ENCODE results near the gene KLHL22. TPM values are rescaled to one million over a fixed set of nuclear protein-coding genes. Genes with fewer than 3 reads are reported as not detected.
"Not testable (repeated sequence)": the region's sequence is repeated elsewhere in the genome, so short reads cannot be mapped to it uniquely, and the experiment has no call there.

Gene KLHL22
- total RNA-seq, 4 donors from 2014 or later = 24.1 to 32.2 (median 28.4) TPM

DNA sequence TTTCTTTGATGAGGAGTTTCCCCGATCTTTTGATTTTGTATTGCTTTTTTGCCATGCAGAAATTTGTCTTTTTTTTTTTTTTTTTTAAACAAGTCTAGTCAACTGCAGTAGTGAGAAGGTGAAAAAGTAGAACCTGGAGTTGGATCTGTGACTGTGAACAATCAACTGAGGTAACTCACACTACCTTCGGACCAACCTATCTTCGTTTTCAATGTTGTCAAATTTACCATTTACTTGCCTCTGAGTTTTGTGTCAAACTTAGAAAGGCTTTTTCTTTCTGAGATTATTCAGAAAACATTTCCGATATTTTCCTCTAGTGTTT, 20.5 kb downstream of the KLHL22 start:
- no peak for TF ChIP-seq POLR2A (IDR thresholded peaks at IDR 0.05)
- TF ChIP-seq, protein P1, sequence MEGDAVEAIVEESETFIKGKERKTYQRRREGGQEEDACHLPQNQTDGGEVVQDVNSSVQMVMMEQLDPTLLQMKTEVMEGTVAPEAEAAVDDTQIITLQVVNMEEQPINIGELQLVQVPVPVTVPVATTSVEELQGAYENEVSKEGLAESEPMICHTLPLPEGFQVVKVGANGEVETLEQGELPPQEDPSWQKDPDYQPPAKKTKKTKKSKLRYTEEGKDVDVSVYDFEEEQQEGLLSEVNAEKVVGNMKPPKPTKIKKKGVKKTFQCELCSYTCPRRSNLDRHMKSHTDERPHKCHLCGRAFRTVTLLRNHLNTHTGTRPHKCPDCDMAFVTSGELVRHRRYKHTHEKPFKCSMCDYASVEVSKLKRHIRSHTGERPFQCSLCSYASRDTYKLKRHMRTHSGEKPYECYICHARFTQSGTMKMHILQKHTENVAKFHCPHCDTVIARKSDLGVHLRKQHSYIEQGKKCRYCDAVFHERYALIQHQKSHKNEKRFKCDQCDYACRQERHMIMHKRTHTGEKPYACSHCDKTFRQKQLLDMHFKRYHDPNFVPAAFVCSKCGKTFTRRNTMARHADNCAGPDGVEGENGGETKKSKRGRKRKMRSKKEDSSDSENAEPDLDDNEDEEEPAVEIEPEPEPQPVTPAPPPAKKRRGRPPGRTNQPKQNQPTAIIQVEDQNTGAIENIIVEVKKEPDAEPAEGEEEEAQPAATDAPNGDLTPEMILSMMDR (IDR thresholded peaks at IDR 0.05 in 4 of 5, conservative IDR thresholded peaks at IDR 0.05 in 1 of 5) = no peak
- H3K4me1 ChIP-seq = no peaks in the 10 kb centered on the region
- H3K9me3 ChIP-seq = no peaks in the 10 kb centered on the region
- DNase-seq = no peak
- H3K4me3 ChIP-seq = no peak overlapping the region
- H3K27ac ChIP-seq = no peak overlapping the region
- in situ Hi-C loops (cut with MboI; ENCODE audit: low sequenced_read_pairs in 4 of 4) = no loop called here
- H3K36me3 ChIP-seq = no peaks in the 10 kb centered on the region
- intact Hi-C loops (cut with DNase I; ENCODE audit: low total_unique reads) = no loop called here
- H3K27me3 ChIP-seq = no peaks in the 10 kb centered on the region
- ATAC-seq = no peak

- Histone ChIP-seq H3K36me3 (peaks cover 0 to 4% of the 10 kb centered on the region in 2 donors), H3K27me3 (no peaks in the 10 kb centered on the region), H3K27ac (no peak overlapping the region), H3K9me3 (no peaks in the 10 kb centered on the region), H3K4me3 (no peak overlapping the region), H3K4me1 (no peaks in the 10 kb centered on the region)
- TF ChIP-seq POLR2A (IDR thresholded peaks at IDR 0.05) = no peak
- TF ChIP-seq, protein P1 (IDR thresholded peaks at IDR 0.05 in 4 of 5, conservative IDR thresholded peaks at IDR 0.05 in 1 of 5) = no peak
- in situ Hi-C loops (cut with MboI; ENCODE audit: low sequenced_read_pairs in 4 of 4) = loop anchor here in 1 of 4 donors (25.0 kb wide), 1 partner anchor 214 kb away; no protein-coding TSS in a partner anchor
- intact Hi-C loops (cut with DNase I; ENCODE audit: low total_unique reads) = no loop called here
- ATAC-seq = no peak
- DNase-seq = no peak
Observed at GRCh38 chr22:20472629-20473442, 22.8 kb downstream of the KLHL22 start.

GRCh38 chr22:20471126-20471833, 24.3 kb downstream of the KLHL22 start:
- H3K36me3 ChIP-seq = peaks cover 0 to 4% of the 10 kb centered on the region in 2 donors
- H3K9me3 ChIP-seq = no peaks in the 10 kb centered on the region
- DNase-seq (no peak), ATAC-seq (no peak)
- no peaks in the 10 kb centered on the region for H3K4me1 ChIP-seq
- H3K4me3 ChIP-seq = no peak overlapping the region
- no peak for TF ChIP-seq POLR2A (IDR thresholded peaks at IDR 0.05)
- intact Hi-C loops (cut with DNase I; ENCODE audit: low total_unique reads) (no loop called here), in situ Hi-C loops (cut with MboI; ENCODE audit: low sequenced_read_pairs in 4 of 4) (loop anchor here in 1 of 4 donors (25.0 kb wide), 1 partner anchor 216 kb away; no protein-coding TSS in a partner anchor)
- no peaks in the 10 kb centered on the region for H3K27me3 ChIP-seq
- H3K27ac ChIP-seq = no peak overlapping the region

- H3K27ac ChIP-seq; DNase-seq; H3K4me3 ChIP-seq; ATAC-seq; intact Hi-C loops (cut with DNase I; ENCODE audit: low total_unique reads); H3K9me3 ChIP-seq; H3K36me3 ChIP-seq; H3K4me1 ChIP-seq; H3K27me3 ChIP-seq: not testable (repeated sequence)
- in situ Hi-C loops (cut with MboI; ENCODE audit: low sequenced_read_pairs in 4 of 4) = loop anchor here in 1 of 4 donors (25.0 kb wide), 1 partner anchor 217 kb away; no protein-coding TSS in a partner anchor
Observed at GRCh38 chr22:20470525-20470924, 25.1 kb downstream of the KLHL22 start.

- peaks cover 0 to 13% of the 10 kb centered on the region in 2 donors for H3K36me3 ChIP-seq
- no peaks in the 10 kb centered on the region for H3K4me1 ChIP-seq
- H3K27ac ChIP-seq = no peak overlapping the region
- intact Hi-C loops (cut with DNase I; ENCODE audit: low total_unique reads) = no loop called here
- no peak for DNase-seq
- no peaks in the 10 kb centered on the region for H3K9me3 ChIP-seq
- TF ChIP-seq, protein P1 (IDR thresholded peaks at IDR 0.05 in 4 of 5, conservative IDR thresholded peaks at IDR 0.05 in 1 of 5) = no peak
- no peak for TF ChIP-seq POLR2A (IDR thresholded peaks at IDR 0.05)
- ATAC-seq = no peak
- no peak overlapping the region for H3K4me3 ChIP-seq
- no peaks in the 10 kb centered on the region for H3K27me3 ChIP-seq
- in situ Hi-C loops (cut with MboI; ENCODE audit: low sequenced_read_pairs in 4 of 4) = loop anchor here in 2 of 4 donors (10.0 to 25.0 kb wide), 2 partner anchors 54 to 218 kb away; no protein-coding TSS in a partner anchor
Observed at GRCh38 chr22:20469110-20469868, 26.3 kb downstream of the KLHL22 start.

Measured in gastrocnemius medialis (tissue), 4 donors.